ENCODE data around the gene STYXL1.

Gene STYXL1

GRCh38 chr7:76000566-76000965, 47.2 kb downstream of the STYXL1 start:
- Histone ChIP-seq H3K27me3 (no peaks in the 10 kb centered on the region), H3K4me1 (no peaks in the 10 kb centered on the region), H3K9me3 (no peaks in the 10 kb centered on the region), H3K4me3 (ENCODE audit: low read depth, low read length) (no peak overlapping the region), H3K36me3 (peaks cover 4% of the 10 kb centered on the region)
- TF ChIP-seq, protein P1, sequence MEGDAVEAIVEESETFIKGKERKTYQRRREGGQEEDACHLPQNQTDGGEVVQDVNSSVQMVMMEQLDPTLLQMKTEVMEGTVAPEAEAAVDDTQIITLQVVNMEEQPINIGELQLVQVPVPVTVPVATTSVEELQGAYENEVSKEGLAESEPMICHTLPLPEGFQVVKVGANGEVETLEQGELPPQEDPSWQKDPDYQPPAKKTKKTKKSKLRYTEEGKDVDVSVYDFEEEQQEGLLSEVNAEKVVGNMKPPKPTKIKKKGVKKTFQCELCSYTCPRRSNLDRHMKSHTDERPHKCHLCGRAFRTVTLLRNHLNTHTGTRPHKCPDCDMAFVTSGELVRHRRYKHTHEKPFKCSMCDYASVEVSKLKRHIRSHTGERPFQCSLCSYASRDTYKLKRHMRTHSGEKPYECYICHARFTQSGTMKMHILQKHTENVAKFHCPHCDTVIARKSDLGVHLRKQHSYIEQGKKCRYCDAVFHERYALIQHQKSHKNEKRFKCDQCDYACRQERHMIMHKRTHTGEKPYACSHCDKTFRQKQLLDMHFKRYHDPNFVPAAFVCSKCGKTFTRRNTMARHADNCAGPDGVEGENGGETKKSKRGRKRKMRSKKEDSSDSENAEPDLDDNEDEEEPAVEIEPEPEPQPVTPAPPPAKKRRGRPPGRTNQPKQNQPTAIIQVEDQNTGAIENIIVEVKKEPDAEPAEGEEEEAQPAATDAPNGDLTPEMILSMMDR (IDR thresholded peaks at IDR 0.05; ENCODE audit: low read depth, low read length) = no peak
- DNase-seq = no peak

DNA sequence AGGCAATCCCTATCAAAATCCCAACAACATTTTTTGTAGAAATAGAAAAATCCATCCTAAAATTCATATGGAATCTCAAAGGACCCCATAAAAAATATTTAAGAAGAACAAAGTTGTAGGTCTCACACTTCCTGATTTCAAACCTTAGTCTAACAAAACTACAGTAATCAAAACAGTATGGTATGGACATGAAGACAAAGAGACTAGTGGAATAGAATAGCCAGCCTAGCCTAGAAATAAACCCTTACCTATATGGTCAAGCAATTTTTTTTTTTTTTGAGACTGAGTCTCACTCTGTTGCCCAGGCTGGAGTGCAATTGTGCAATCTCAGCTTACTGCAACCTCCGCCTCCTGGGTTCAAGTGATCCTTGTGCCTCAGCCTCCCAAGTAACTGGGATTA, 49.8 kb downstream of the STYXL1 start:
- TF ChIP-seq, protein P1 (IDR thresholded peaks at IDR 0.05; ENCODE audit: low read depth, low read length) = no peak
- no peaks in the 10 kb centered on the region; the same call in 1 of the 2 replicates for H3K36me3 ChIP-seq

GRCh38 chr7:75996476-75996875, 51.3 kb downstream of the STYXL1 start:
- Histone ChIP-seq H3K4me1 (no peaks in the 10 kb centered on the region), H3K36me3 (no peaks in the 10 kb centered on the region), H3K9me3 (no peaks in the 10 kb centered on the region)

More for the DNA sequence above, 49.8 kb downstream of the STYXL1 start:
- DNase-seq = no peak
- H3K4me3 ChIP-seq (ENCODE audit: low read depth, low read length) = no peak overlapping the region
- no peaks in the 10 kb centered on the region for H3K4me1 ChIP-seq
- no peaks in the 10 kb centered on the region for H3K27me3 ChIP-seq
- no peaks in the 10 kb centered on the region for H3K9me3 ChIP-seq

GRCh38 chr7:75995996-75996395, 51.8 kb downstream of the STYXL1 start:
- H3K36me3 ChIP-seq = no peaks in the 10 kb centered on the region

More at GRCh38 chr7:75996476-75996875, 51.3 kb downstream of the STYXL1 start:
- no peak for DNase-seq
- Histone ChIP-seq H3K4me3 (ENCODE audit: low read depth, low read length) (no peak overlapping the region), H3K27me3 (no peaks in the 10 kb centered on the region)
- TF ChIP-seq, protein P1 (IDR thresholded peaks at IDR 0.05; ENCODE audit: low read depth, low read length) = no peak

GRCh38 chr7:75995052-75995471, 52.7 kb downstream of the STYXL1 start:
- no peaks in the 10 kb centered on the region for H3K9me3 ChIP-seq
- TF ChIP-seq, protein P1 (IDR thresholded peaks at IDR 0.05; ENCODE audit: low read depth, low read length) = no peak
- H3K4me1 ChIP-seq = no peaks in the 10 kb centered on the region
- H3K27me3 ChIP-seq = no peaks in the 10 kb centered on the region
- DNase-seq = no peak
- H3K36me3 ChIP-seq = no peaks in the 10 kb centered on the region
- H3K4me3 ChIP-seq (ENCODE audit: low read depth, low read length) = peak overlapping the region; percentile 81

More at GRCh38 chr7:75995996-75996395, 51.8 kb downstream of the STYXL1 start:
- no peak for DNase-seq
- TF ChIP-seq, protein P1 (IDR thresholded peaks at IDR 0.05; ENCODE audit: low read depth, low read length) = no peak
- H3K27me3 ChIP-seq = no peaks in the 10 kb centered on the region
- H3K4me1 ChIP-seq = no peaks in the 10 kb centered on the region
- no peaks in the 10 kb centered on the region for H3K9me3 ChIP-seq
- H3K4me3 ChIP-seq (ENCODE audit: low read depth, low read length) = no peak overlapping the region

GRCh38 chr7:75994388-75995051, 53.3 kb downstream of the STYXL1 start, which contains the start of gene TMEM120A:
TSS of gene TMEM120A (minus strand) at chr7:75994595. CDS start at chr7:75994570, 25 bp downstream.
- no peaks in the 10 kb centered on the region for H3K9me3 ChIP-seq
- H3K4me1 ChIP-seq = no peaks in the 10 kb centered on the region
- peak within 1 kb of the TSS; percentile 81 for H3K4me3 ChIP-seq (ENCODE audit: low read depth, low read length)
- no peaks in the 10 kb centered on the region for H3K36me3 ChIP-seq
- no peaks in the 10 kb centered on the region for H3K27me3 ChIP-seq
- TF ChIP-seq, protein P1 (IDR thresholded peaks at IDR 0.05; ENCODE audit: low read depth, low read length) = 0 out of 2 replicates have a peak, but pooled peaks have one; percentile 15
- peak; percentile 99 for DNase-seq
